K562 (cell line): ENCODE data around the gene METRN. TPM values are rescaled to one million over a fixed set of nuclear protein-coding genes. Genes with fewer than 3 reads are reported as not detected.
A peak's percentile ranks its signal among the peaks of the same experiment; 100 is the strongest.

Source experiments
- ARID3A ChIP-seq: IDR thresholded peaks from 2 replicates; pipeline ENCODE4 v1.6.1; 2012; ENCODE audit warnings: low read depth, low read length, improper control_type of control experiment, borderline replicate concordance
- CHD4 ChIP-seq: fragments of 200-600 bp; sonication (generic); IDR thresholded peaks from 3 replicates; pipeline ENCODE4 v1.6.1; 2012; ENCODE audit warnings: low read depth, mild to moderate bottlenecking, mixed read lengths, low read length, inconsistent platforms; ENCODE audit not compliant: insufficient read depth, insufficient replicate concordance, poor library complexity, severe bottlenecking
- ETV6 ChIP-seq, 3 experiments: fragments of 150-350 bp in 1 of 3; sonication (generic) in 1 of 3; formaldehyde crosslinking in 1 of 3; IDR thresholded peaks; 2 replicates each; pipeline versions ENCODE4 v1.6.1 to v1.8.0; 2014 to 2022; ENCODE audit warnings: borderline replicate concordance in 2 of 3, low read depth in 2 of 3, antibody characterized with exemption in 1 of 3, low read length in 1 of 3, mild to moderate bottlenecking in 1 of 3, missing genetic modification reagents in 1 of 3
- FOSL1 ChIP-seq: fragments of 200-800 bp; sonication (Bioruptor generic); conservative IDR thresholded peaks from 2 replicates; pipeline ENCODE4 v1.6.1; 2016; ENCODE audit warnings: missing genetic modification characterization, missing compliant biosample characterization
- HOMEZ ChIP-seq: fragments of 250-450 bp; sonication (Bioruptor Pico); IDR thresholded peaks from 2 replicates; pipeline ENCODE4 v1.4.0; 2020; ENCODE audit warnings: mild to moderate bottlenecking, moderate library complexity
- IFI16 ChIP-seq: fragments of 250-450 bp; sonication (Bioruptor Pico); IDR thresholded peaks from 2 replicates; pipeline ENCODE4 v2.1.2; 2022; ENCODE audit warnings: mild to moderate bottlenecking, inconsistent platforms
- MAZ ChIP-seq, 2 experiments: fragments of 450-650 bp in 1 of 2; sonication (generic) in 1 of 2; formaldehyde crosslinking; IDR thresholded peaks in 1 of 2; conservative IDR thresholded peaks in 1 of 2; 2 replicates each; pipeline versions ENCODE4 v1.4.0 to v1.5.0; 2020; ENCODE audit warnings: mild to moderate bottlenecking in 1 of 2, missing genetic modification reagents in 1 of 2
- MCM2 ChIP-seq: fragments of 450-650 bp; IDR thresholded peaks from 2 replicates; pipeline ENCODE4 v1.6.1; 2017; ENCODE audit warnings: low read depth, mild to moderate bottlenecking
- MEF2D ChIP-seq: conservative IDR thresholded peaks from 2 replicates; pipeline ENCODE4 v1.6.1; 2016; ENCODE audit warnings: low read depth, missing genetic modification characterization, missing compliant biosample characterization
- MIER1 ChIP-seq: fragments of 450-650 bp; IDR thresholded peaks from 2 replicates; pipeline ENCODE4 v1.6.1; 2016; ENCODE audit warnings: antibody characterized with exemption, mild to moderate bottlenecking, low read depth
- NKRF ChIP-seq: fragments of 450-650 bp; IDR thresholded peaks from 2 replicates; pipeline ENCODE4 v1.6.1; 2016; ENCODE audit warnings: borderline replicate concordance
- RBM14 ChIP-seq: fragments of 200-400 bp; formaldehyde crosslinking; IDR thresholded peaks from 2 replicates; pipeline ENCODE4 v1.6.1; 2018; ENCODE audit warnings: low read depth, mild to moderate bottlenecking, low read length, moderate library complexity, borderline replicate concordance; ENCODE audit not compliant: insufficient read depth
- SP1 ChIP-seq: sonication (generic); formaldehyde crosslinking; IDR thresholded peaks from 2 replicates; pipeline ENCODE4 v1.8.1; 2022; ENCODE audit warnings: mild to moderate bottlenecking, missing genetic modification reagents
- SP2 ChIP-seq: IDR thresholded peaks from 2 replicates; pipeline ENCODE4 v1.6.1; 2011; ENCODE audit warnings: mild to moderate bottlenecking, low read depth, low read length, moderate library complexity; ENCODE audit not compliant: poor library complexity, severe bottlenecking; ENCODE audit errors: extremely low read depth
- ZEB2 ChIP-seq: fragments of 450-650 bp; IDR thresholded peaks from 2 replicates; pipeline ENCODE4 v1.6.1; 2016
- ZNF217 ChIP-seq: sonication (generic); formaldehyde crosslinking; IDR thresholded peaks from 2 replicates; pipeline ENCODE4 v1.8.0; 2022; ENCODE audit warnings: mild to moderate bottlenecking, missing genetic modification reagents
- ZNF79 ChIP-seq: fragments of 250-450 bp; sonication (Bioruptor Pico); IDR thresholded peaks from 2 replicates; pipeline ENCODE4 v1.4.0; 2020; ENCODE audit warnings: low read depth, mild to moderate bottlenecking, moderate library complexity
- polyA plus RNA-seq, 8 experiments: library from polyadenylated mRNA; depleted of rRNA in 4 of 8; stranded (reverse) in 5 of 8; unstranded in 3 of 8; fragments of >200 nt; fragmentation: Nextera tagmentation in 2 of 8; fragmentation: Illumina TruSeq in 1 of 8; extraction: Ambion mirVana in 2 of 8; extraction: Trizol in 1 of 8; gene quantifications; 2 replicates each; pipeline versions ENCODE4 v1.2.1 to v1.2.3, GENCODE V29; 2011 to 2014; ENCODE audit warnings: inconsistent platforms in 1 of 8, missing spikeins in 1 of 8
- total RNA-seq, 7 experiments: library from RNA; depleted of rRNA in 6 of 7; stranded (reverse); fragments of >200 nt in 6 of 7; fragmentation: Illumina TruSeq in 2 of 7; extraction: Trizol in 2 of 7; gene quantifications; 2 replicates each; pipeline versions ENCODE4 v1.2.1 to v1.2.3, GENCODE V29; 2011 to 2021; ENCODE audit warnings: low replicate concordance in 1 of 7
- TF ChIP-seq, protein P1 (sequence below): fragments of 450-650 bp; IDR thresholded peaks from 2 replicates; pipeline ENCODE4 v1.6.1; 2016
- TF ChIP-seq, protein P2 (sequence below): fragments of 250-450 bp; sonication (Bioruptor Pico); IDR thresholded peaks from 2 replicates; pipeline ENCODE4 v1.5.0; 2021

Gene METRN
- total and polyA plus RNA-seq, 9 of the 15 experiments (the other 6 are each of a cell fraction or from before 2014, with no cell fraction given): 0.20 to 89.8 (median 15.4) TPM

DNA sequence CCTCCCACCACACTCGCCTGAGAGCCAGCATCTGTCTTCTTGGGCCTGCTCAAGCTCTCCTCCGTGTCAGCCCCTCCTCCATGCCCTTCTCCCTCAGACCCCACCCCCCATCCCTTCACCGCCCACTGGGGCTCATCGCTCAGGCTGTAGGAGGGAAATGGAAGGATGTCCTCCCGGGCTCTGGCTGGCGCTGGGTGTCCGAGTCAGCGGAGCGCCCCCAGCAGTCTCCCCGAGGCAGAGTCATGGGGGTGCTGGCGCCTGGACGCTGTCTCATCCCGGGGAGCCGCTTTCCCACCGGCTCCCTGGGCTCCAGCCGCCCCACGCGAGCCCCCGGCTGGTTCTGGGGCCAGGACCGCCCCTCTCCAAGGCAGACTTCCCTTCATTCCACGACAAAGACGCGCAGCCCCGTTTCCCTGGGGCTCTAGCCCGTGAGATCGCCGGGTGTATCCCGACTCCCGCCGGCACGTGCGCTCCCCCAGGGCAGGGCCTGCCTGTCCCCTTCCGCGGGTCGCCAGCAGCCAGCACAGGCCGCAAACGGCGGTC lies 5.6 kb downstream of the METRN start (continued):
- no peak for TF ChIP-seq MIER1
- 0 out of 2 replicates have a peak, but pooled peaks have one; percentile 31 for TF ChIP-seq ZEB2
- peak; percentile 78 for TF ChIP-seq NKRF
- peak in 1 of 2 experiments; percentile 72; a peak in 2 of 4 replicates for TF ChIP-seq MAZ (CRISPR knock-in tag; conservative IDR thresholded peaks at IDR 0.05 in 1 of 2, IDR thresholded peaks at IDR 0.05 in 1 of 2)
- no peak for TF ChIP-seq IFI16 (CRISPR knock-in tag)
- TF ChIP-seq, protein P1, sequence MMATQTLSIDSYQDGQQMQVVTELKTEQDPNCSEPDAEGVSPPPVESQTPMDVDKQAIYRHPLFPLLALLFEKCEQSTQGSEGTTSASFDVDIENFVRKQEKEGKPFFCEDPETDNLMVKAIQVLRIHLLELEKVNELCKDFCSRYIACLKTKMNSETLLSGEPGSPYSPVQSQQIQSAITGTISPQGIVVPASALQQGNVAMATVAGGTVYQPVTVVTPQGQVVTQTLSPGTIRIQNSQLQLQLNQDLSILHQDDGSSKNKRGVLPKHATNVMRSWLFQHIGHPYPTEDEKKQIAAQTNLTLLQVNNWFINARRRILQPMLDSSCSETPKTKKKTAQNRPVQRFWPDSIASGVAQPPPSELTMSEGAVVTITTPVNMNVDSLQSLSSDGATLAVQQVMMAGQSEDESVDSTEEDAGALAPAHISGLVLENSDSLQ: peak; percentile 32; the same call in 1 of the 2 replicates
- peak; percentile 61; the same call in 1 of the 2 replicates for TF ChIP-seq SP1 (CRISPR knock-in tag)
- TF ChIP-seq ETV6 (IDR thresholded peaks at IDR 0.05; ENCODE audit: borderline replicate concordance in 1 of 2, low read depth in 2 of 2, low read length in 1 of 2): no peak
- 0 out of 2 replicates have a peak, but pooled peaks have one; percentile 16 for TF ChIP-seq ETV6 (CRISPR knock-in tag; IDR thresholded peaks at IDR 0.05; ENCODE audit: borderline replicate concordance)
- TF ChIP-seq ZNF217: no peak
- no peak for TF ChIP-seq ZNF79 (CRISPR knock-in tag)
- 0 out of 2 replicates have a peak, but pooled peaks have one; percentile 55 for TF ChIP-seq RBM14
- peak; percentile 46; the same call in 1 of the 2 replicates for TF ChIP-seq FOSL1 (tag)
- TF ChIP-seq MCM2: no peak
- no peak for TF ChIP-seq HOMEZ (CRISPR knock-in tag)
- no peak for TF ChIP-seq SP2
- TF ChIP-seq, protein P2, sequence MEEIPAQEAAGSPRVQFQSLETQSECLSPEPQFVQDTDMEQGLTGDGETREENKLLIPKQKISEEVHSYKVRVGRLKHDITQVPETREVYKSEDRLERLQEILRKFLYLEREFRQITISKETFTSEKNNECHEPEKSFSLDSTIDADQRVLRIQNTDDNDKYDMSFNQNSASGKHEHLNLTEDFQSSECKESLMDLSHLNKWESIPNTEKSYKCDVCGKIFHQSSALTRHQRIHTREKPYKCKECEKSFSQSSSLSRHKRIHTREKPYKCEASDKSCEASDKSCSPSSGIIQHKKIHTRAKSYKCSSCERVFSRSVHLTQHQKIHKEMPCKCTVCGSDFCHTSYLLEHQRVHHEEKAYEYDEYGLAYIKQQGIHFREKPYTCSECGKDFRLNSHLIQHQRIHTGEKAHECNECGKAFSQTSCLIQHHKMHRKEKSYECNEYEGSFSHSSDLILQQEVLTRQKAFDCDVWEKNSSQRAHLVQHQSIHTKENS (CRISPR knock-in tag): no peak
- TF ChIP-seq CHD4: no peak
- TF ChIP-seq ARID3A: no peak
- TF ChIP-seq MEF2D: no peak
